Activated naive CD4-positive, alpha-beta T cell treated with Interleukin-2 at 50 U/mL for 16 hours (primary cell): Measurements from ENCODE around the gene GSTA4.
"Not testable (repeated sequence)": the region's sequence is repeated elsewhere in the genome, so short reads cannot be mapped to it uniquely, and the experiment has no call there.

Experiments used
- DNase-seq: peaks from one replicate; pipeline ENCODE4 v3.0.0-alpha.2; 2020

Gene GSTA4

GRCh38 chr6:52969359-52969758 lies 25.7 kb downstream of the GSTA4 start:
- no peak for DNase-seq

GRCh38 chr6:52966101-52966500 lies 29.0 kb downstream of the GSTA4 start:
- no peak for DNase-seq

GRCh38 chr6:52965380-52965779 lies 29.7 kb downstream of the GSTA4 start:
- no peak for DNase-seq

GRCh38 chr6:52964318-52964717 lies 30.8 kb downstream of the GSTA4 start:
- no peak for DNase-seq

GRCh38 chr6:52962701-52963100 lies 32.4 kb downstream of the GSTA4 start:
- DNase-seq: no peak

DNA sequence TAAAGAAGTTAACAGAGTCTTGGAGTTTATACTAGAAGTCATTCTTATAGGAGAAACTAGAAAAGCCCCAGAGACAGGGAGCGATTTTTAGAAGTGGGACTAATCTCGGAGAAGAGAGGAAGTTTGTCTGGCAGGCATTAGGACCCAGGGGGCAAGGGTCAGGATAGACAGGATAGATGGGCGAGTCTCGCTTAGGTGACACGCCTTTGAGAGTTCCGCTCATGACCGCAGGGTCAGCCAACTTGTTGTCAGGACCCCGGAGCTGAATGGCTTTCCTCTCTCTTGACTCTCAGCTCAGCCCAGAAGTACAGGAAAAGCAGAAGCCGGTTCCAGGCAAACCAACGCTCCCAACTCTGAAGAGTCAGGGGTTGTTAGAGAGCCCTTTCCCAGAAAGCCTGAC lies 34.1 kb downstream of the GSTA4 start:
- DNase-seq: not testable (repeated sequence)

DNA sequence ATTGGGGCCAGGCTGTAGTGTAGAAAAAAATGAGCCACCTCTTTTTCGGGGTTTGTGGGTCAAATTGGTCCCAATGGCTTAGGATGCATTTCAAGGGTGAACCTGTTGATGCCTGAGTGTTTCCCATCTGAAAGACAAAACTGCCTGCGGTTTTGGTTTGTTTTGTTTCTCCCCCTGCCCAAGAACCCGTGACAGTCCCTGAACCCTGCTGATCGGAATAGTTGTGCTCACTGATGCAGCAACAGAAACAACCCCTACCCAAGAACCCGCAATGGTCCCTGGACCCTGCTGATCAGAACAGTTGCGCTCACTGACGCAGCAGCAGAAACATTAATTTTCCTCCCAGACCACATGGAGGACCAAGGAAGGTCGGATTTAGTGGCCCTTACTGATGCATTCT lies 34.9 kb downstream of the GSTA4 start:
- not testable (repeated sequence) for DNase-seq

DNA sequence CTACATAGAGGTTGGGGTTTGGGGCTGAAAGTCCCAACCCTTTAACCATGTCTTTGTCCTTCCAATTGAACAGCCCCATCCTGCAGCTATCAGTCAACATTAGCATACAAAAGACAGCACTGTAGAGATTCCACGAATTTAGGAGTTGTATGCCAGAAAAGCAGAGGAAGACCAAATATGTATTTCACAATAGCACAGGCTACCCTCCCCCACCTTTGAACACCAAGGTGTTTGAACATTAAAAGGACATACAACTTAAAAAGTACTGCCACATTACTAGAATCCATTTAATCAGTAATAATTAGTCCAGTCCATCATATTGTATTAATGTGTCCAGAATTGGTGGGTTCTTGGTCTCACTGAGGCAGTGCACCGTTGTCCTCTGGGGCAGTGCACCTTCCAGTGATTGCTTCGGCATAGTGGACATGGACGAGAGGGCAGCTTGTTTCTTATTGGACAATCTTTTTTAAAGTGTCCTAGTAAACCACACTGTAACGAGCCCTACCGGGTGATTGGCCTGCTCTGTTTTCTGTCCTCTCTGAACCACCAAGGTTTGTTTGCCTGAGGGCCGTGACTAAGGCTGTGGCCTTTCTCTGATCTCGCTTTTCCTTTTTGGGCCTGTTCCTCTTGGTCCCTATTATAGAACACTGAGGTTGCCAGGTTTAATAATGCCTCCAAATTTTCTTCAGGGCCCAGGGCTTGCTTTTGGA lies 36.4 kb downstream of the GSTA4 start:
- no peak for DNase-seq

GRCh38 chr6:52955871-52956270 lies 39.2 kb downstream of the GSTA4 start:
- no peak for DNase-seq

DNA sequence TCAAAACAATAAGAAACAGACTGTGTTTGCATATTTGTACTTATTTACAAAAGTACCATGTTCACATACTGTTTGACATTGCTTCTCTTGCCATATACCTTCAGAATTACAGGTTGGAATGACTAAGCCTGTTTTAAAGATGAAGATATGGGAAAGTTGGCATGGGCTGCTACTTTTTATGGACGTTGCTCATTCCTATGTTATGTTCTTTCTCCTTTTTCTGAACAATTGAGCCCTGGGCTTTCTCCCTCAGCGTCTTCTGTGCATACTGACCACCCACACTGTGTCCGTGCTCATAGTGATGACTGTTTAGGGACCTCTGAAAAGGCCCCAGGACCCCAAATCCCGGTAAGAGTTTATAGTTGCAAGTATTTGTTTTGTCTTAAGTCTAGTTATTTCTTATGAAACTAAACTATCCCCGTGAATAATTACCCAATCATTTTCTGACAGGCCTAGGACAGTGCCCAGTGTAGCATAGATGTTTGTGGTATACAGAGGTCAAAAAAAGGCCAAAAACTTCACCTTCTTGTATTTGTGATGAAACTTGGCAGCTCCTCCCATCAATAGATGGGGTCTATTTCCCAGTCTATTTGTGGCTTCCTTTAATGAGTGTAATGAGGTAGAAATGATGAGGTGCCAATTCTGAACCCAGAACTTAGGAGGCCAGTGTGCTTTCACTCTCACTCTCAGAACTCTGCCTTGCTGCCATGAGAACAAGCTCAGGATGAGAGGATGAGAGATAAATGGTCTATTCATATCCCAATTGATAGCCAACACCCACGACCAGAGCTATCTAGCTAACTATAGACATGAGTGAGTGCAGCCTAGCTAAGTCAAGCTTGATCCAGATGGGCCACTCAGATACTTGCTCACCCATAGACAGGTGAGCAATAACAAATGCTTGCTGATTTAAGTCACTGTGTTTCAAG lies 40.9 kb downstream of the GSTA4 start:
- DNase-seq: no peak

- no peak for DNase-seq
Observed at GRCh38 chr6:52946306-52946705, 48.8 kb downstream of the GSTA4 start.

DNA sequence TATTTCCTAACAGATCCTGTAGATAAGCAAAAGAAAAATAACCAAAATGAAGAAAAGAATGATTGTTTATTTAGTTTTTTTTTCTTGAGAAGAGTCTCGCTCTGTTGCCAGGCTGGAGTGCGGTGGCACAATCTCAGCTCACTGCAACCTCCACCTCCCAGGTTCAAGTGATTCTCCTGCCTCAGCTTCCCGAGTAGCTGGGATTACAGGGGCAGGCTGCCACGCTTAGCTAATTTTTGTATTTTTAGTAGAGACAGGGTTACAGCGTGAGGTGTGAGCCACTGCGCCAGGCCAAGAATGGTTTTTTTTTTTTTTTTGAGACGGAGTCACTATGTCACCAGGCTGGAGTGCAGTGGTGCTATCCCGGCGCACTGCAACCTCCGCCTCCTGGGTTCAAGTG lies 52.3 kb downstream of the GSTA4 start:
- not testable (repeated sequence) for DNase-seq

- DNase-seq: no peak
Observed at GRCh38 chr6:52942221-52942620, 52.9 kb downstream of the GSTA4 start.

GRCh38 chr6:52937908-52938307 lies 57.2 kb downstream of the GSTA4 start:
- no peak for DNase-seq

DNA sequence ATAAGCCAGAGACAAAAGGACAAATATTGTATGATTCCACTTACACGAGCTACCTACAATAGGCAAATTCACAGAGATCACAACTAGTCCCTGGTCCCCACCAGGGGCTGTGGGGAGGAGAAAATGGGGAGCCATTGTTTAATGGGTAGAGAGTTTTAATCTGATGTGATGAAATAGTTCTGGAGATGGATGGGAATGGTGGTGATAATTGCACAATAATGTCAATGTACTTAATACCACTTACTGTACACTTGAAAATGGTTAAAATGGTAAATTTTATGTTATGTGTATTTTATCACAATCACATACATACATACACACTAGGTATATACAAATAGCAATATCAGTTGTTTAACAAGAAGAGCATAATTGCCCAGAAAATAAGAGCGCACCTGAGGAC lies 61.3 kb downstream of the GSTA4 start:
- DNase-seq: no peak

DNA sequence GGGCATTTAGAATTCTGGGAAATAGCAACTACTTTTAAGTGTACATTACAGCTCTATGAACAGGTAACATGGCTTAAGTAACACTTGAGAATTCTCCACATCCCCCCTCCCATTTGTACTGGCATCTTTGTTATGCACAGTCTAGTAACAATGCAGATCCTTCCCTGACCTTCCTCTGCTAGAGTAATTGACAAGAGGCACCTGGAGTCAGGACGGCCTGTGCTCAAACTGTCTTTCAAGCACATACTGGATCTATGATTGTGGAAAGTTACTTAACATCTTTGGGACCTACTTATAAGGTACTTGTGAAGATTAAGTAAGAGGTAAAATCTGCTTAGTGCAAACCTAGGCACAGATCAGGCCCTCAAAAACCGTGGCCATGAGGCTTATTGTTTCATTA lies 63.7 kb downstream of the GSTA4 start:
- no peak for DNase-seq

GRCh38 chr6:52929321-52930164 lies 65.5 kb downstream of the GSTA4 start:
- DNase-seq: no peak
